Measurements from ENCODE around the gene SLC35E2B.
"Not testable (repeated sequence)": the region's sequence is repeated elsewhere in the genome, so short reads cannot be mapped to it uniquely, and the experiment has no call there.

Gene SLC35E2B

DNA sequence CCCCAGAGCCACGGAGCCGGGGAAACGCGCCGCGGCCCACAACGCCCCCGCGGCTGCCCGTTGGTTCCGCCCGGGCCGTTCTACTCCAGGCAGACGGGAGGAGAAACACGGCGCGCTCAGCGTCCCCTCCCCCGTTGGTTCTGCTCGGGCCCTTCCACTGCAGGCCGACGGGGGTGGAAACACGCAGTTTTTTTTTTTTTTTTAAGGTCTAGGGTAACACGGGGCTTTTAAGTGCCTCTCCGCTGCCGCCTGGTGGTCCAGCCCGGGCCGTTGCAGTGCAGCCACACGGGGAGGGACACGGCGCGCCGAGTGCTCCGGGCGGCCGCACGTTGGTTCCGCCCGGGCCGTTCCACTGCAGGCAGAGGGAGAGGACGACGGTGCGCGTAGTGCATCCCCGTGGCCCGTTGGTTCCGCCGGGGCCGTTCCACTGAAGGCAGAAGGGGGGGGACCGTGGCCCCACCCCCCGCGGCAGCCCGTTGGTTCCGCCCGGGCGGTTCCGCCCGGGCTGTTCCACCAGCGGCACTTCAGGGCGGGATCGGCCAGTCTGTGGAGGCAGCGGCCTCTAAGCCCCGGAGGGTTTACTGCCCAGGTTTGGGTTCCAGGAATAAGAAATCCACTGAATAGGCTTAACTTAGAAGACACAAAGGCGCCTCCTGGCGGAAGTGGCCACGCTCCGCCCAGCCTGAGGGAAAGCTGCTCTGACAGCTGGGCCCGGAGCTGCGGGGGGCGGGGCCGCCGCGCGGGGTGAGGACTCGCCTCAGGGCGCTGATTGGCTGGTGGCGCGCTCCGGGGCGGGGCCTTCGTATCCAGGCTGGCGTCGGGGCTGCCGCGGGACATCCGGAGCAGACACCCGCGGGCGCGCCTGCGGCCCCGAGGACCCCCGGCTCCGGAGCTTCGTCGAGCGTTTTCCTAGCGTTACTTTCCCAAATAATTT, at the start of gene SLC35E2B:
Gene SLC35E2B (minus strand): TSS at position 82 of the 934 bp plus-strand sequence. CDS start 16,096 bp downstream, outside the sequence.
- peak within 1 kb of the TSS; percentile 84 for H3K27ac ChIP-seq
- DNase-seq (ENCODE audit: low read depth, low spot score), result peak; percentile 24

- peak; percentile 55 for DNase-seq (ENCODE audit: low read depth, low spot score)
- H3K27ac ChIP-seq, result peak overlapping the region; percentile 86
Observed at GRCh38 chr1:1741013-1741412, 48.4 kb upstream of the SLC35E2B start.

- H3K27ac ChIP-seq; DNase-seq (ENCODE audit: low read depth, low spot score): not testable (repeated sequence)
Observed at GRCh38 chr1:1738799-1739337, 46.3 kb upstream of the SLC35E2B start.

DNA sequence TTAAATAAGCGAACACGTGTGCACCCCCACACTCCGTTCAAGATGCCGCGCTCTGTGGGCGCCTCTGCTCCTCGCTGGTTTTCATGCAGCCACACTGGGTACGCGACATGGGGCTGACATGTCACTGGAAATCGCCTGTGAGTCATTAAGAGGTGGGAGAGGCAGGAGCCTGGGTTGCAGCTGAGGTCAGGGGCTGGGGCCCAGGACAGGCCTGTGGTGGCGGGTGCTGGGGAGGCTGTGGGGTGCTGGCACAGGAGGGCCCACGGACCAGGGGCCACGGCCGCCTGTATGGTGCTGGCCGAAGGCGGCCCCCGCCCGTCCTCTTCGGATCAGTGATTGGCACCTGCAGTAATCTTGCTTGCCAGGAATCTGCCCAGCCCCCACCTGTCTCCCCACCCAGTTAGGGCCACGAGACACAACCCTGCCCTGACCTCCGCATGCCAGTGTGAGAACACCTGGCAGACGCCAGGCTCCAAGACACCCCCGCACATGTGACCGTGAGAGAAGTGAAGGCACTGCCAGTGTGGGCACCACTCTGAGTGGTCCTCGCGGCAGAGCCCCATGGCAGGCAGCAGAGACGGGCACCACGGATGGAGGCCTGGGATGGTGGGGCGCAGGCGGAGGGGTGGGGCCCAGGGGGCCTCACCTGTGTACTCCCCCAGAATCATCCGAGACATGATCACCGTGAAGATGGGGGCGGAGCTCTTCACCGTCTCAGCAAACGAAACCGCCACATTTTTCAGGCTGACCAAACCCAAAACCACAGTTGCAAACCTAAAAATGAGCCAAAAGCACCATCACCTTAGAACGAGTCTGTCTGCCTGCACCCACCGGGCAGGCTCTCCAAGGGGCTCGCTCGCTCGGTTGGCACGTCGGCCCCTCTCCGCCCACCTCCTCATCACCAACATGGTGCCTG, 45.3 kb upstream of the SLC35E2B start:
- DNase-seq (ENCODE audit: low read depth, low spot score); H3K27ac ChIP-seq: not testable (repeated sequence)

DNA sequence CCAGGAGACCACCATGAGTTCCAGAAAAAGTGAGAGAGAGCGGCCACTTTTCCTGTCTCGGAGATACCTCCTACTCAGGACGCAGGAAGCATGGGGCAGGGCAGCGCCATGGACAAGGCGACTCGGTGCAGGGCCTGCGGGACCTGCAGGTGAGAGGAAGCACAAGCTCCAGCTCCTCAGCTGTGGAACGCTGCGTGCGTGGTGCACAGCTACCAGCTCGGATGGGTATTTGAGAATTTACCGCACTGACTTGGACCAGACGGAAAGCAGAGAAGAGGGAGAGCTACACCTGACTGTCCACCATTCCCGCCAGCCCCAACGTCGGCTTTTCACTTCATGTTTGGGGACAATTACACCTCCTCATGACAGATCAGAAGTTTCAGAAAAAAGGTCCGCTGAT, 39.8 kb upstream of the SLC35E2B start:
- no peak for DNase-seq (ENCODE audit: low read depth, low spot score)
- H3K27ac ChIP-seq, result no peak overlapping the region

GRCh38 chr1:1730870-1731269, 38.3 kb upstream of the SLC35E2B start:
- no peak overlapping the region for H3K27ac ChIP-seq
- no peak for DNase-seq (ENCODE audit: low read depth, low spot score)

- DNase-seq (ENCODE audit: low read depth, low spot score); H3K27ac ChIP-seq: not testable (repeated sequence)
Observed at GRCh38 chr1:1730230-1730629, 37.6 kb upstream of the SLC35E2B start.

GRCh38 chr1:1729116-1729816, 36.7 kb upstream of the SLC35E2B start:
- H3K27ac ChIP-seq; DNase-seq (ENCODE audit: low read depth, low spot score): not testable (repeated sequence)

DNA sequence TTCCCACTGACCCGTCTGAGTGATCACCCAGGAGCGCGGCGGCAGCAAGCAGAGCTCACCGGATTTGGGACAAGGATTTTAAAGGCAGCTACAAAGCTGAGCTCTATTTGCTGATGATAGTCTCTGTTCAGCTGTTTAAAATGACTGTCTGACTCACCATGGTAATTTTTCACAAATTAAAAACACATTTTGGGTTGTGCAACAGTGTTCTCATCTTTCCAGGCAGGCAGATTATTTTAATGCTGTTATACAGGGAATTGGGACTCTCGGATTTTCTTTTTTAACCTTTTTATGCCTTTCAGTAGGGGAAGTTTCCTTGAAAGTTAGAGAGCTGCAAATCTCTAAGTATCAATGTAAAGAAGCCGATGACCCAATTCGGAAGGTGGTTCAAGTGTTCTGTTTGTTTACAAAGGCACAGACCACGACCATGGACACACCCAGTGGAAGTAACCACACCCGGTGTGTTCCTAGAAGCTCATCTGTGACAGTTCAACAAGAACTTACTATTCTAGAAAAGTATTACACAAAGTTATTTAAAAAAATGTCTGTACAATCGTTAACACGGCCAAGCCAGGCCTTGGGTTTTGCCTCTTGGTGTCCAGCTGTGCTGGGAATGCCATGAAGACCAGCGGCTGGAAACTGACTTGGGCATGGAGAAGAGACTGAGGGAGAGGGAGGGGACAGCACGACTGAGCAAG, 35.9 kb upstream of the SLC35E2B start:
- not testable (repeated sequence) for DNase-seq (ENCODE audit: low read depth, low spot score)
- H3K27ac ChIP-seq, result peak overlapping the region; percentile 24

GRCh38 chr1:1727131-1727651, 34.6 kb upstream of the SLC35E2B start:
- not testable (repeated sequence) for DNase-seq (ENCODE audit: low read depth, low spot score)

GRCh38 chr1:1726088-1726487, 33.5 kb upstream of the SLC35E2B start:
- H3K27ac ChIP-seq; DNase-seq (ENCODE audit: low read depth, low spot score): not testable (repeated sequence)

More at GRCh38 chr1:1727131-1727651, 34.6 kb upstream of the SLC35E2B start:
- not testable (repeated sequence) for H3K27ac ChIP-seq

- H3K27ac ChIP-seq, result peak within 1 kb of the TSS; percentile 94
- peak; percentile 96 for DNase-seq (ENCODE audit: low read depth, low spot score)
Observed at GRCh38 chr1:1724035-1724864, 31.7 kb upstream of the SLC35E2B start, which contains the start of gene CDK11A. TSS of gene CDK11A (minus strand) at chr1:1724357. CDS start at chr1:1722818, 1,539 bp downstream.

DNA sequence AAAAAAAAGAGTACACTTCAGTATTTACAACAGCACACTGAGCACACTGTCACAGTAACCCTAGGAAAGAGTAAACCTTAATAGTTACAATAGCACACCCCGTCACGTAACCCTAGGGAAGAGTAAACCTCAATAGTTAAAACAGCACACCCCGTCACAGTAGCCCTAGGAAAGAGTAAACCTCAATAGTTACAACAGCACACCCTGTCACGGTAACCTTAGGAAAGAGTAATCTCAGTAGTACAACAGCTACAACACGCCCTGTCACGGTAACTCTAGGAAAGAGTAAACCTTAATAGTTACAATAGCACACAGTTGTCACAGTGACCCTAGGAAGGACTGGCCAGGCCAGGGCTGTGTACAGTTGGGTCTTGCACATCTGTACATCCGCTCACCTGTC, 28.6 kb upstream of the SLC35E2B start:
- DNase-seq (ENCODE audit: low read depth, low spot score), result no peak
- H3K27ac ChIP-seq, result no peak overlapping the region

DNA sequence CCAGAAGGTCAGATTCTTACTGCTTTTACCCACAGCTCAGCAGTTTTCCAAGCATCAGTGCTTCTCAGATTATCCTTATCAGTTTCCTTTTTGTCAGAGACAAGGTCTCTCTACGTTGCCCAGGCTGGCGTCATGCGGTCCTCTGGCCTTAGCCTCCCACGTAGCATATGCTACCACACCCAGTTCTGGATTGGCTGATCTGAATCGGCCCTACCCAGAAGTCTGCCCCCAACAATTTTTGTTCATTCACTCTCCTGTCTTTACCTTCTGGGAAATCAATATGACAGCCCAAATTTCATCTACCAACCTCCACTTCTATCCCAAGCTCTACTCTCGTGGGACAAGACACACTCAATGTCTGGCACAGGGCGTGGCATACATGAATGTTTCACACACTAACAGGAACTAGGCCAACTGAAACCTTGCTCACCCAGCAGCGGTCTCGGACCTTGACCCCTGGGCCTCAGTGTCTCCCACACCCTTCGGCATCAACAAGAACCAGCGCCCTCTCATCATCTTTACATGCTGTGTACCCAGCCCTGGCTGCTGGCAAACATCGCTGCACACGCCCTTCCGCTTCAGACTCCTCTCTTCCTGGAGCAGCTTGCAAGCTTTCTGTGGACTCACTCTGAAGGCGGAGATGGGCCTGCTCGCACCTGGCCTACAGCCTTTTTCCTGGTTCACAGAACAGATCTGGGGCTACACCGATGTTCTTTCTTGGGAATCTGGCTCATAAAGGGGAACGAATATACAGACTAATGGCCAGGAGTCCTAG, 22.7 kb upstream of the SLC35E2B start:
- H3K27ac ChIP-seq, result not testable (repeated sequence)

GRCh38 chr1:1707897-1708296, 15.3 kb upstream of the SLC35E2B start:
- not testable (repeated sequence) for DNase-seq (ENCODE audit: low read depth, low spot score); H3K27ac ChIP-seq

More for the DNA sequence above, 22.7 kb upstream of the SLC35E2B start:
- not testable (repeated sequence) for DNase-seq (ENCODE audit: low read depth, low spot score)

GRCh38 chr1:1707241-1707640, 14.6 kb upstream of the SLC35E2B start:
- not testable (repeated sequence) for DNase-seq (ENCODE audit: low read depth, low spot score); H3K27ac ChIP-seq

DNA sequence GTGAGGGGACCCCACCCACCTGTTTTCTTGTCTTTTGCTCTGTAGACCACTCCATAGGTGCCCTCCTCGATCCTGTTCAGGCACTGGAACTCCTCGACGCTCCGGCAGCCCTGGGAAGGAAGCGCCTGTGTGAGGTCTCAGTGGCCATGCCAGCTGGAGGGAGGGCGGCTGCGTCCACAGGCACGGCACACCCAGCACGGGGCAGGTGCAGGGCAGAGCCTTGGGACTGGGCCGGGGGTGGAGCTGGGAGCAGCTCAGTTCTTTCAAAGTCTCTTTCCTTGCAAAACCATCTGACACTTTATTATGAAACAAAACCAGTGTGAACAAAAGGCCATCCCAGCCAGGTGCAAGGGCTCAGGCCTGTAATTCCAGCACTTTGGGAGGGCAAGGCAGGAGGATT, 13.0 kb upstream of the SLC35E2B start:
- not testable (repeated sequence) for H3K27ac ChIP-seq; DNase-seq (ENCODE audit: low read depth, low spot score)
